Subcutaneous adipose tissue (tissue), 4 donors: Measurements from ENCODE around the gene ZNF534. TPM values are rescaled to one million over a fixed set of nuclear protein-coding genes. Genes with fewer than 3 reads are reported as not detected.

ENCODE experiments used
- total RNA-seq, 4 donors: library from RNA; depleted of rRNA; stranded (reverse); fragments of >200 nt; gene quantifications; one replicate each; pipeline ENCODE4 v1.1.0, GENCODE V29; 2016
- TF ChIP-seq, protein P1 (sequence below): fragments of 450-650 bp; IDR thresholded peaks from one replicate; pipeline ENCODE4 v1.5.1; 2016; ENCODE audit warnings: low read depth, mild to moderate bottlenecking, control low read depth, antibody characterized with exemption, moderate library complexity

Gene ZNF534
- total RNA-seq: 1 to 10 TPM in 3 of 4 donors, not detected in 1; 1.0 to 1.9 (median 1.5) TPM

GRCh38 chr19:52428937-52429336 is at the start of gene ZNF534:
Gene ZNF534 (plus strand): TSS chr19:52429148. CDS start chr19:52431475, 2,327 bp downstream.
- TF ChIP-seq, protein P1, sequence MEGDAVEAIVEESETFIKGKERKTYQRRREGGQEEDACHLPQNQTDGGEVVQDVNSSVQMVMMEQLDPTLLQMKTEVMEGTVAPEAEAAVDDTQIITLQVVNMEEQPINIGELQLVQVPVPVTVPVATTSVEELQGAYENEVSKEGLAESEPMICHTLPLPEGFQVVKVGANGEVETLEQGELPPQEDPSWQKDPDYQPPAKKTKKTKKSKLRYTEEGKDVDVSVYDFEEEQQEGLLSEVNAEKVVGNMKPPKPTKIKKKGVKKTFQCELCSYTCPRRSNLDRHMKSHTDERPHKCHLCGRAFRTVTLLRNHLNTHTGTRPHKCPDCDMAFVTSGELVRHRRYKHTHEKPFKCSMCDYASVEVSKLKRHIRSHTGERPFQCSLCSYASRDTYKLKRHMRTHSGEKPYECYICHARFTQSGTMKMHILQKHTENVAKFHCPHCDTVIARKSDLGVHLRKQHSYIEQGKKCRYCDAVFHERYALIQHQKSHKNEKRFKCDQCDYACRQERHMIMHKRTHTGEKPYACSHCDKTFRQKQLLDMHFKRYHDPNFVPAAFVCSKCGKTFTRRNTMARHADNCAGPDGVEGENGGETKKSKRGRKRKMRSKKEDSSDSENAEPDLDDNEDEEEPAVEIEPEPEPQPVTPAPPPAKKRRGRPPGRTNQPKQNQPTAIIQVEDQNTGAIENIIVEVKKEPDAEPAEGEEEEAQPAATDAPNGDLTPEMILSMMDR: no peak

- TF ChIP-seq, protein P1: no peak
Measured at GRCh38 chr19:52391135-52391534, 37.8 kb upstream of the ZNF534 start.

- TF ChIP-seq, protein P1: no peak
Measured at GRCh38 chr19:52397310-52398080, 31.5 kb upstream of the ZNF534 start, which contains the start of gene ZNF528. Gene ZNF528 (plus strand): TSS chr19:52397849. CDS start chr19:52402014, 4,165 bp downstream.

DNA sequence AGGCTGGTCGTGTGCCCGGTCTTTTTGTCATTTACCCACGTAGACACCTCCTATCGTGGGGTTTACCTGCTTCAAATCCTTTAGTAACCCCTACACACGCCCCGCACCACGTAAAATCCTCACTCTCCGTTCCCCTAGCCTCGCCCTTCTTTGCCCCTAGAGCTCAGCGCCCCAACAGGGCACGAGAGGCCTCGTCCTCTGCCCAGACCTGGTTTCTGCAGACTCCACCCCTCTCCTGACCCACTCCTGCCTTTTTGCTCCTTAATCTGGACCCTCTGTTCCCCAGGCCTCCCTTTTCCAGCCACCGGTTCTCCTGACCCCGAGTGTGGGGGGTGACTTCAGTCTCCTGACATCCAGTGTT is 30.9 kb upstream of the ZNF534 start:
- TF ChIP-seq, protein P1: no peak

DNA sequence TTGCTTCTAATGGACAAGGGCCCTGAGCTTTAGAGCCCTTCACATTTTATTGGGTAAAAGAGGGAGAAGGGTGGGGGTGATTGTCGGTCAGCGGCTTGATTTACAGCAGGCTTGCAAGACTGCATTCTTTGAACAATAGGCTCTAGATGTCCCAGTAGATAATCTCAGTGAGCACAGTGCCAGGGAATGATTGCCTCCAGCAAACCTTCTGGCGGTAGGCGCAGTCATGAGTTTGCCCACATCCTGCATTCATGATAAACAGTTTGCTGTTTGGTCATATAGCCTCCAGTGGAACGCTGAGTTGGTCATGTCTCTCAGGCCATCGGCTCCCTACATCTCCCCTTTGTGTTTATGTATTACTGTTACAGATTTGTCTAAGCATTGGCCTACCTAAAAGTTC is 18.7 kb upstream of the ZNF534 start:
- TF ChIP-seq, protein P1: no peak

- TF ChIP-seq, protein P1: no peak
Measured at GRCh38 chr19:52415711-52416110, 13.2 kb upstream of the ZNF534 start.

DNA sequence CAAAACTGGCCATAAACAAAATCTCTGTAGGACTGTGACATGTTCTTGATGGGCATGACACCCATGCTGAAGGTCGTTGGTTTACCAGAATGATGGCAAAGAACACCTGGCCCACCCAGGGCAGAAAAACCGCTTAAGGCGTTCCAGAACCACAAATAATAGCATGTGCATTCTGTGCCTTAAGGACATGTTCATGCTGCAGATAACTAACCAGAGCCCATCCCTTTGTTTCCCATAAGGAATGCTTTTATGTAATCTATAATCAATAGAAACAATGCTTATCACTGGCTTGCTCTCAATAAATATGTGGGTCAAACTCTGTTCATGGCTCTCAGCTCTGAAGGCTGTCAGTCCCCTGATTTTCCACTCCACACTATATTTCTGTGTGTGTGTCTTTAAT is 13.2 kb downstream of the ZNF534 start:
- TF ChIP-seq, protein P1: no peak
